Measurements from ENCODE around the gene LAMA2.

The LAMA2 gene

DNA sequence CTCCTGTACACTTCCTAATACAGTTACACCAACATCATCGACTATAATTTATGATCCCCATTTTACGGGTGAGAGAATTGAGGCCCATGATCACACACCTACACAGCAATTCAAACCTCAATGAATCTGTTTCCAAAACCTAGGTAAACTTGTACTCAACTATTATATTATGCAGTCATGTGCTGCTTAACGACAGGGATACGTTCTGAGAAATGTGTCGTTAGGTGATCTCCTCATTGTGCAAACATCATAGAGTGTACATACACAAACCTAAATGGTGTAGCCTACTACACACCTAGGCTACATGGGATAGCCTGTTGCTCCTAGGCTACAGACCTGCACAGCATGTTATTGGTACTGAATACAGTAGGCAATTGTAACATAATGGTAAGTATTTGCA, 441.4 kb downstream of the LAMA2 start:
- DNase-seq (ENCODE audit: low read depth), result no peak
- TF ChIP-seq, protein P1, sequence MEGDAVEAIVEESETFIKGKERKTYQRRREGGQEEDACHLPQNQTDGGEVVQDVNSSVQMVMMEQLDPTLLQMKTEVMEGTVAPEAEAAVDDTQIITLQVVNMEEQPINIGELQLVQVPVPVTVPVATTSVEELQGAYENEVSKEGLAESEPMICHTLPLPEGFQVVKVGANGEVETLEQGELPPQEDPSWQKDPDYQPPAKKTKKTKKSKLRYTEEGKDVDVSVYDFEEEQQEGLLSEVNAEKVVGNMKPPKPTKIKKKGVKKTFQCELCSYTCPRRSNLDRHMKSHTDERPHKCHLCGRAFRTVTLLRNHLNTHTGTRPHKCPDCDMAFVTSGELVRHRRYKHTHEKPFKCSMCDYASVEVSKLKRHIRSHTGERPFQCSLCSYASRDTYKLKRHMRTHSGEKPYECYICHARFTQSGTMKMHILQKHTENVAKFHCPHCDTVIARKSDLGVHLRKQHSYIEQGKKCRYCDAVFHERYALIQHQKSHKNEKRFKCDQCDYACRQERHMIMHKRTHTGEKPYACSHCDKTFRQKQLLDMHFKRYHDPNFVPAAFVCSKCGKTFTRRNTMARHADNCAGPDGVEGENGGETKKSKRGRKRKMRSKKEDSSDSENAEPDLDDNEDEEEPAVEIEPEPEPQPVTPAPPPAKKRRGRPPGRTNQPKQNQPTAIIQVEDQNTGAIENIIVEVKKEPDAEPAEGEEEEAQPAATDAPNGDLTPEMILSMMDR (IDR thresholded peaks at IDR 0.05; ENCODE audit: low read length, missing control alignments), result no peak
- H3K4me3 ChIP-seq (replicated peaks; ENCODE audit: low read depth, low read length), result no peak overlapping the region

- H3K4me3 ChIP-seq (replicated peaks; ENCODE audit: low read depth, low read length), result no peak overlapping the region
- no peak for DNase-seq (ENCODE audit: low read depth)
- TF ChIP-seq, protein P1 (IDR thresholded peaks at IDR 0.05; ENCODE audit: low read length, missing control alignments), result no peak
Measured at GRCh38 chr6:129329678-129330077, 446.7 kb downstream of the LAMA2 start.

GRCh38 chr6:129331450-129332138, 448.7 kb downstream of the LAMA2 start:
- TF ChIP-seq, protein P1 (IDR thresholded peaks at IDR 0.05; ENCODE audit: low read length, missing control alignments), result no peak
- DNase-seq (ENCODE audit: low read depth), result peak; percentile 77
- no peak overlapping the region for H3K4me3 ChIP-seq (replicated peaks; ENCODE audit: low read depth, low read length)

DNA sequence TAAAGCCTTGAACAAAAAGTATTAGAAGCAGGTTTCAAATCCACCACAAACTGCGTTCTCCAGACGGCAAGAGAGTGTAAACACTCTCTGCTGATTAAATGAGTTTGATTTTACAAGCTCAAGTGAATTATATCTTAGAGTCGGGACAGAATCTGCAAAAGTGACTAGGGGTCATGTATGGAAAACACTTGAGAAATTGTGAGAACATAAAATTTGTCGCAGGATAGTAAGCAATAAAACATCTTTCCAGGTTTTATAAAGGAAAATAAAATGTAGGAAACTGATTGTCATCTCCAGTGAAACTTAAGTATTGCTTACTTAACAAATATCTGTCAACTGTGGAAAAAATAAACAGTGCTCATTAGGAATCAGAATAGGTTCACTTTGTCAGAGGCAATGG, 452.9 kb downstream of the LAMA2 start:
- TF ChIP-seq, protein P1 (IDR thresholded peaks at IDR 0.05; ENCODE audit: low read length, missing control alignments), result no peak
- DNase-seq (ENCODE audit: low read depth), result no peak
- H3K4me3 ChIP-seq (replicated peaks; ENCODE audit: low read depth, low read length), result no peak overlapping the region

- TF ChIP-seq, protein P1 (IDR thresholded peaks at IDR 0.05; ENCODE audit: low read length, missing control alignments), result no peak
- H3K4me3 ChIP-seq (replicated peaks; ENCODE audit: low read depth, low read length), result no peak overlapping the region
- DNase-seq (ENCODE audit: low read depth), result no peak
Measured at GRCh38 chr6:129338683-129339082, 455.7 kb downstream of the LAMA2 start.

- peak; percentile 99 for DNase-seq (ENCODE audit: low read depth)
- no peak overlapping the region for H3K4me3 ChIP-seq (replicated peaks; ENCODE audit: low read depth, low read length)
- TF ChIP-seq, protein P1 (IDR thresholded peaks at IDR 0.05; ENCODE audit: low read length, missing control alignments), result no peak
Measured at GRCh38 chr6:129340983-129341382, 458.0 kb downstream of the LAMA2 start.

- TF ChIP-seq, protein P1 (IDR thresholded peaks at IDR 0.05; ENCODE audit: low read length, missing control alignments), result no peak
- peak; percentile 91 for DNase-seq (ENCODE audit: low read depth)
- H3K4me3 ChIP-seq (replicated peaks; ENCODE audit: low read depth, low read length), result no peak overlapping the region
Measured at GRCh38 chr6:129342243-129342642, 459.3 kb downstream of the LAMA2 start.

All from fibroblast of pulmonary artery (primary cell).